OCI-LY7 (cell line): ENCODE data around the gene FAM193B. TPM values are rescaled to one million over a fixed set of nuclear protein-coding genes. Genes with fewer than 3 reads are reported as not detected.
"Not testable (repeated sequence)": the region's sequence is repeated elsewhere in the genome, so short reads cannot be mapped to it uniquely, and the experiment has no call there.

Source experiments
- BruUV-seq: library from RNA; stranded (reverse); fragments of 400-500 nt; replicated peaks from 2 replicates; lab custom pipeline; 2021; lab: Mats Ljungman, UMichigan
- CTCF ChIA-PET: fragments of 300-600 bp; sonication (Branson Sonifier 250); formaldehyde crosslinking; loops from one replicate; lab custom pipeline; 2022; ENCODE audit warnings: antibody characterized with exemption; ENCODE audit not compliant: unreplicated experiment; lab: Charles Lee
- POLR2A ChIA-PET: fragments of 300-600 bp; sonication (Branson Sonifier 250); formaldehyde crosslinking; loops from one replicate; lab custom pipeline; 2022; ENCODE audit warnings: antibody characterized with exemption; lab: Charles Lee
- DNase-seq: peaks from one replicate; pipeline ENCODE4 v3.0.0-alpha.2; 2015; ENCODE audit warnings: low spot score
- H2AFZ ChIP-seq: fragments of 200-600 bp; sonication (generic), shearing (Covaris generic); 2 replicates; pipeline ENCODE4 v1.6.1; 2014; ENCODE audit warnings: mild to moderate bottlenecking, antibody characterized with exemption, low read length, moderate library complexity
- H3K27ac ChIP-seq: fragments of 200-600 bp; sonication (generic); 2 replicates; pipeline ENCODE4 v1.5.1; 2014; ENCODE audit warnings: mixed run types, low read depth, mild to moderate bottlenecking, moderate library complexity, low read length, inconsistent platforms; ENCODE audit not compliant: poor library complexity, severe bottlenecking
- H3K36me3 ChIP-seq: fragments of 200-600 bp; sonication (generic); 2 replicates; pipeline ENCODE4 v1.6.1; 2014; ENCODE audit warnings: mild to moderate bottlenecking, antibody characterized with exemption, low read length, moderate library complexity, mixed read lengths; ENCODE audit not compliant: insufficient read depth
- H3K4me1 ChIP-seq: fragments of 200-600 bp; sonication (generic); 2 replicates; pipeline ENCODE4 v1.5.1; 2014; ENCODE audit warnings: mild to moderate bottlenecking, low read length; ENCODE audit not compliant: insufficient read depth, poor library complexity, severe bottlenecking
- H3K4me2 ChIP-seq: fragments of 200-600 bp; sonication (generic); 2 replicates; pipeline ENCODE4 v1.6.1; 2014; ENCODE audit warnings: mild to moderate bottlenecking, low read length
- H3K4me3 ChIP-seq: fragments of 200-600 bp; sonication (generic); 2 replicates; pipeline ENCODE4 v1.5.1; 2014; ENCODE audit warnings: mild to moderate bottlenecking, low read depth, low read length; ENCODE audit not compliant: poor library complexity, severe bottlenecking
- H3K79me2 ChIP-seq: fragments of 200-600 bp; sonication (generic); 2 replicates; pipeline ENCODE4 v1.6.1; 2016; ENCODE audit warnings: low read depth, mild to moderate bottlenecking, low read length, moderate library complexity, mixed read lengths; ENCODE audit not compliant: insufficient read depth
- H3K9me2 ChIP-seq: fragments of 200-600 bp; sonication (generic); 2 replicates; pipeline ENCODE4 v1.6.1; 2016; ENCODE audit warnings: mild to moderate bottlenecking, low read length, mixed read lengths; ENCODE audit not compliant: insufficient read depth
- H3K9me3 ChIP-seq: fragments of 200-600 bp; sonication (generic); 2 replicates; pipeline ENCODE4 v1.6.1; 2014; ENCODE audit warnings: mild to moderate bottlenecking, mixed run types, low read length, mixed read lengths
- H4K20me1 ChIP-seq: fragments of 200-600 bp; sonication (generic); 2 replicates; pipeline ENCODE4 v1.6.1; 2014; ENCODE audit warnings: mild to moderate bottlenecking, antibody characterized with exemption, low read length, moderate library complexity, mixed read lengths; ENCODE audit not compliant: insufficient read depth
- CTCF ChIP-seq: fragments of 200-600 bp; sonication (generic); conservative IDR thresholded peaks from 2 replicates; pipeline ENCODE4 v1.5.1; 2014; ENCODE audit warnings: mild to moderate bottlenecking, antibody characterized with exemption, low read length, moderate library complexity, mixed read lengths
- EZH2phosphoT487 ChIP-seq: fragments of 200-600 bp; sonication (generic); IDR thresholded peaks from 2 replicates; pipeline ENCODE4 v1.6.1; 2018; ENCODE audit warnings: low read depth, borderline replicate concordance, mild to moderate bottlenecking, mixed run types, antibody characterized with exemption, low read length, moderate library complexity, mixed read lengths
- intact Hi-C: fragments of 100-400 bp; cut with micrococcal nuclease; formaldehyde crosslinking; loops from one replicate; pipeline ENCODE4 v1.10.0; 2022; ENCODE audit not compliant: unreplicated experiment
- total RNA-seq, 2 experiments: library from RNA; depleted of rRNA in 1 of 2; stranded (reverse); fragments of >200 nt in 1 of 2; shearing (Covaris generic) in 1 of 2; gene quantifications; 2 replicates each; pipeline ENCODE4 v1.2.3, GENCODE V29; 2014 to 2022

FAM193B gene
- total RNA-seq, 2 experiments from 2014 or later, result 63.2 to 104 TPM

- H3K36me3 ChIP-seq, result no peaks in the 10 kb centered on the region
- intact Hi-C loops, result no loop called here
- H3K4me1 ChIP-seq, result no peaks in the 10 kb centered on the region
- no TSS peak for BruUV-seq
- H3K27ac ChIP-seq, result no peak overlapping the region
- no peaks in the 10 kb centered on the region for H3K79me2 ChIP-seq
- no peaks in the 10 kb centered on the region for H4K20me1 ChIP-seq
- no peaks in the 10 kb centered on the region for H3K9me2 ChIP-seq
- no peak overlapping the region for H3K4me2 ChIP-seq
- TF ChIP-seq CTCF (no peak), EZH2phosphoT487 (no peak)
- no peak overlapping the region for H2AFZ ChIP-seq
- DNase-seq, result no peak
- no peak overlapping the region for H3K4me3 ChIP-seq
- ChIA-PET POLR2A (interaction anchor here (1.6 kb wide), 1 partner anchor 18 kb away, joined by 4 read pairs; no protein-coding TSS in a partner anchor), CTCF (no interaction called here)
- no peaks in the 10 kb centered on the region for H3K9me3 ChIP-seq
Measured at GRCh38 chr5:177569894-177570293, 15.5 kb upstream of the FAM193B start.

GRCh38 chr5:177568326-177568725 lies 14.0 kb upstream of the FAM193B start:
- H3K4me1 ChIP-seq, result no peaks in the 10 kb centered on the region
- no peaks in the 10 kb centered on the region for H3K79me2 ChIP-seq
- no peaks in the 10 kb centered on the region for H3K9me2 ChIP-seq
- H3K4me3 ChIP-seq, result no peak overlapping the region
- H2AFZ ChIP-seq, result no peak overlapping the region
- CTCF ChIA-PET, result no interaction called here
- no TSS peak for BruUV-seq
- no peak overlapping the region for H3K4me2 ChIP-seq
- POLR2A ChIA-PET, result interaction anchor here (0.7 kb wide), 2 partner anchors 18 to 345 kb away, joined by 3 to 7 read pairs; no protein-coding TSS in a partner anchor
- H3K27ac ChIP-seq, result no peak overlapping the region
- no peaks in the 10 kb centered on the region for H3K36me3 ChIP-seq
- H4K20me1 ChIP-seq, result no peaks in the 10 kb centered on the region
- DNase-seq, result no peak
- H3K9me3 ChIP-seq, result no peaks in the 10 kb centered on the region
- no peak for TF ChIP-seq CTCF
- TF ChIP-seq EZH2phosphoT487, result no peak
- intact Hi-C loops, result no loop called here

- BruUV-seq, result no TSS peak
- TF ChIP-seq CTCF, result no peak
- no peak for TF ChIP-seq EZH2phosphoT487
Measured at GRCh38 chr5:177565046-177565445, 10.7 kb upstream of the FAM193B start.

GRCh38 chr5:177559446-177559941 lies 5.1 kb upstream of the FAM193B start:
- POLR2A ChIA-PET, intact Hi-C loops, H3K4me2 ChIP-seq, H3K79me2 ChIP-seq, H3K4me1 ChIP-seq, CTCF ChIA-PET, H3K9me2 ChIP-seq, DNase-seq, BruUV-seq, H2AFZ ChIP-seq, H3K27ac ChIP-seq, H3K4me3 ChIP-seq, H4K20me1 ChIP-seq, H3K9me3 ChIP-seq, H3K36me3 ChIP-seq: not testable (repeated sequence)

More at GRCh38 chr5:177565046-177565445, 10.7 kb upstream of the FAM193B start:
- no peaks in the 10 kb centered on the region for H3K4me1 ChIP-seq
- no peaks in the 10 kb centered on the region for H3K9me3 ChIP-seq
- intact Hi-C loops, result no loop called here
- ChIA-PET CTCF (interaction anchor here (0.6 kb wide), 1 partner anchor 42 kb away, joined by 3 read pairs; no protein-coding TSS in a partner anchor), POLR2A (no interaction called here)
- no peaks in the 10 kb centered on the region for H3K79me2 ChIP-seq
- H3K4me2 ChIP-seq, result no peak overlapping the region
- H3K9me2 ChIP-seq, result no peaks in the 10 kb centered on the region
- no peaks in the 10 kb centered on the region for H3K36me3 ChIP-seq
- no peak for DNase-seq
- no peaks in the 10 kb centered on the region for H4K20me1 ChIP-seq
- H3K4me3 ChIP-seq, result no peak overlapping the region
- no peak overlapping the region for H2AFZ ChIP-seq
- H3K27ac ChIP-seq, result no peak overlapping the region
